BLaER1 treated with 17β-estradiol and CSF1 and Interleukin-3, amounts not matched to agents 10 nM and 100 nM (cell line): ENCODE results near the gene VPS16.
"Not testable (repeated sequence)": the region's sequence is repeated elsewhere in the genome, so short reads cannot be mapped to it uniquely, and the experiment has no call there.

Source experiments
- H3K27ac ChIP-seq, 11 experiments: shearing (Covaris generic); formaldehyde crosslinking; 2 replicates each; pipeline ENCODE4 v1.8.1; 2022
- H3K27me3 ChIP-seq, 11 experiments: shearing (Covaris generic); formaldehyde crosslinking; 2 replicates each; pipeline ENCODE4 v1.8.1; 2022
- H3K36me3 ChIP-seq, 11 experiments: shearing (Covaris generic); formaldehyde crosslinking; 2 replicates each; pipeline ENCODE4 v1.8.1; 2022
- H3K4me1 ChIP-seq, 10 experiments: shearing (Covaris generic); formaldehyde crosslinking; 2 replicates each; pipeline ENCODE4 v1.8.1; 2022
- H3K4me2 ChIP-seq, 11 experiments: shearing (Covaris generic); formaldehyde crosslinking; 2 replicates each; pipeline ENCODE4 v1.8.1; 2022
- H3K4me3 ChIP-seq, 10 experiments: shearing (Covaris generic); formaldehyde crosslinking; 2 replicates each; pipeline ENCODE4 v1.8.1; 2022
- H3K9ac ChIP-seq, 11 experiments: shearing (Covaris generic); formaldehyde crosslinking; 2 replicates each; pipeline ENCODE4 v1.8.1; 2022
- H3K9me3 ChIP-seq, 11 experiments: shearing (Covaris generic); formaldehyde crosslinking; replicated peaks in 1 of 11; 2 replicates each; pipeline ENCODE4 v1.8.1; 2022
- H4K20me1 ChIP-seq, 11 experiments: shearing (Covaris generic); formaldehyde crosslinking; 2 replicates each; pipeline ENCODE4 v1.8.1; 2022
- Cebpa-rat ChIP-seq, 11 experiments: shearing (Covaris generic); IDR thresholded peaks; 2 replicates each; pipeline ENCODE4 v1.8.1; 2022

The VPS16 gene

DNA sequence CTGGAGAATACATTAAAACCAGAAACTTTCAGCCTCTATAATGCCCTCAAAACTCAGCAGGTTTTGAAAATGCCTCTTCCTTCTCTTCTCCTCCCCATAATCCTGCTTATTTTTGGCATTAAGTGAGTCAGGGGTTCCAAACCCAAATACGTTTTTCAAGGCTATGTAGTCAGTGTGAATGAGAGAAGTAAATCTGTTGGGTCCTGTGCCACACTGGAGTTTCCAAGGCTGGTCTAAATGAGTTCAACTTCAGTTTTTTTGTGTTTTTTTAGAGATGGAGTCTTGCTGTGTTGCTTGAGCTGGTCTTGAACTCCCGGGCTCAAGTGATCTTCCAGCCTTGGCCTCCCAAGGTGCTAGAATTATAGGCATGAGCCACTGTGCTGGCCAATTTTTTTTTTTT, 53.7 kb downstream of the VPS16 start:
- Histone ChIP-seq H3K9ac (no peak overlapping the region), H4K20me1 (peaks cover 0 to 48% (median 9%) of the 10 kb centered on the region in 11 experiments; a peak in 8 of 22 replicates), H3K27ac (no peak overlapping the region), H3K36me3 (peaks cover 17 to 80% (median 50%) of the 10 kb centered on the region in 11 experiments), H3K4me1 (peaks cover 9 to 33% (median 29%) of the 10 kb centered on the region in 10 experiments), H3K9me3 (peaks cover 19 to 69% (median 56%) of the 10 kb centered on the region in 11 experiments), H3K4me2 (no peak overlapping the region), H3K4me3 (no peak overlapping the region), H3K27me3 (no peaks in the 10 kb centered on the region)
- TF ChIP-seq Cebpa-rat (IDR thresholded peaks at IDR 0.05) = no peak

- H3K4me2 ChIP-seq, H3K27me3 ChIP-seq, H3K9ac ChIP-seq, H3K27ac ChIP-seq: not testable (repeated sequence)
- H3K4me3 ChIP-seq = peak overlapping the region in 1 of 10 experiments; percentile 6; a peak in 1 of 20 replicates
- peaks cover 17 to 73% (median 50%) of the 10 kb centered on the region in 11 experiments for H3K36me3 ChIP-seq
- H3K9me3 ChIP-seq = peaks cover 19 to 69% (median 56%) of the 10 kb centered on the region in 11 experiments
- peaks cover 19 to 34% (median 31%) of the 10 kb centered on the region in 10 experiments for H3K4me1 ChIP-seq
- peaks cover 0 to 48% (median 6%) of the 10 kb centered on the region in 11 experiments; a peak in 5 of 22 replicates for H4K20me1 ChIP-seq
These were observed 54.6 kb downstream of the VPS16 start for GRCh38 chr20:2895154-2895553.

GRCh38 chr20:2899243-2899642, 58.7 kb downstream of the VPS16 start:
- H3K27ac ChIP-seq = peak overlapping the region in 7 of 11 experiments; percentile 10 to 94 (median 84); a peak in 11 of 22 replicates
- no peak for TF ChIP-seq Cebpa-rat (IDR thresholded peaks at IDR 0.05)
- peak overlapping the region; percentile 73 to 92 (median 85) for H3K4me2 ChIP-seq

DNA sequence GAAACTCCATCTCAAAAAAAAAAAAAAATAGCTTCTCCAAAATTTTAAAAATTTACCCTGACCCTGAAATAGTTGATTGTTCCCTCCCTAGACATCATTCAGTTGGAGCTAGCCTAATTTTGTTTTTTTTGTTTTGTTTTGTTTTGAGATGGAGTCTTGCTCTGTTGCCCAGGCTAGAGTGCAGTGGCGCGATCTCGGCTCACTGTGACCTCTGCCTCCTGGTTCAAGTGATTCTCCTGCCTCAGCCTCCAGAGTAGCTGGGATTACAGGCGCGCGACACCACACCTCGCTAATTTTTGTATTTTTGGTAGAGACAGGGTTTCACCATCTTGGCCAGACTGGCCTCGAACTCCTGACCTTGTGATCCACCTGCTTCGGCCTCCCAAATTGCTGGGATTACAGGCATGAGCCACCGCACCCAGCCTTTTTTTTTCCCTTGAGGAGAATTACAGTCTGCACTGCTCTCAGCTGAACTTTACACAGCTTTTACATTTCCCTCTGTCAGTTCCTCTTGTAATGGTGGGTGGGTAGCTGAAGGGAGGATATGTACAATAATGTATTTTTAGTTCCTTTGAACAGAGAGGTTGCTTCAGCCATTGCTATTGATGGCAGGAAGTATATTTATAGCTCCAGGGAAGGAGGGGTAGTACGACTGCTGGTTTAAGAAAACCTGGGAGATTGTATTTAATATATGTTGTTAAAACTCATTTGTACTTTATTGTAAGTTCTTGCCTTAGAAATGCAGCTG, 60.5 kb downstream of the VPS16 start:
- Histone ChIP-seq H3K4me2 (peak overlapping the region; percentile 73 to 92 (median 85)), H3K4me3 (peak overlapping the region; percentile 28 to 55 (median 47); a peak in 16 of 20 replicates), H3K4me1 (peaks cover 40 to 49% (median 47%) of the 10 kb centered on the region in 10 experiments), H3K36me3 (peaks cover 6 to 46% (median 30%) of the 10 kb centered on the region in 11 experiments; a peak in 18 of 22 replicates), H3K27me3 (no peaks in the 10 kb centered on the region), H4K20me1 (peaks cover 0 to 48% (median 0%) of the 10 kb centered on the region in 11 experiments; a peak in 4 of 22 replicates), H3K9ac (peak overlapping the region; percentile 63 to 82 (median 72)), H3K9me3 (peaks cover 5 to 44% (median 41%) of the 10 kb centered on the region in 11 experiments; a peak in 20 of 22 replicates), H3K27ac (peak overlapping the region; percentile 44 to 94 (median 82))
- peak in 4 of 11 experiments; percentile 38 to 82 (median 62); a peak in 6 of 22 replicates for TF ChIP-seq Cebpa-rat (IDR thresholded peaks at IDR 0.05)

More at GRCh38 chr20:2899243-2899642, 58.7 kb downstream of the VPS16 start:
- Histone ChIP-seq H3K9ac (no peak overlapping the region; a peak in 1 of 22 replicates), H3K27me3 (no peaks in the 10 kb centered on the region), H3K4me3 (no peak overlapping the region), H3K4me1 (peaks cover 40 to 49% (median 47%) of the 10 kb centered on the region in 10 experiments), H3K9me3 (peaks cover 21 to 51% (median 48%) of the 10 kb centered on the region in 11 experiments), H3K36me3 (peaks cover 17 to 49% (median 39%) of the 10 kb centered on the region in 11 experiments), H4K20me1 (peaks cover 0 to 36% (median 0%) of the 10 kb centered on the region in 11 experiments; a peak in 2 of 22 replicates)

DNA sequence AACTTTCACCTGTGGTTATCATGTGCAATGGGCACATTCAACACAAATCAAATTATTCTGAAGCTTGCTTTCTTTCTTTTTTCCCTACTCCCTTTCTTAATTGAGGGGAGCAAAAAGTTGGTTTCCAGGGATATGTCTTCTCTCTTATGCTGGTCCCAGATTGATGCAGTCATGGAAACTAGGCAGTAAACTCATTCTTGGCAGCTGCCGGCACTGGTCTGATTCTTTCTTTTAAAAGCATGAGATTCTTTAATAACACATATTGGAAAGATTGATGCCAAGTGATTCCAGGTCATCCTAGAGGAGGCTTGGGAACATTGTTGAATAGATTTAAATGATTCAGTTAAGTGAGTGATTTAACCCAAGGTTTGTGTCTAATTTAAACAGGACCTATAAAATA, 61.7 kb downstream of the VPS16 start:
- Histone ChIP-seq H4K20me1 (peaks cover 0 to 50% (median 0%) of the 10 kb centered on the region in 11 experiments; a peak in 4 of 22 replicates), H3K36me3 (peaks cover 6 to 34% (median 22%) of the 10 kb centered on the region in 11 experiments; a peak in 18 of 22 replicates), H3K4me1 (peaks cover 40 to 49% (median 47%) of the 10 kb centered on the region in 10 experiments), H3K27me3 (no peaks in the 10 kb centered on the region), H3K9ac (peak overlapping the region in 7 of 11 experiments; percentile 26 to 82 (median 80); a peak in 10 of 22 replicates), H3K9me3 (peaks cover 0 to 31% (median 28%) of the 10 kb centered on the region in 11 experiments; a peak in 20 of 22 replicates), H3K4me3 (no peak overlapping the region), H3K4me2 (peak overlapping the region in 10 of 11 experiments; percentile 73 to 92 (median 84); a peak in 18 of 22 replicates), H3K27ac (peak overlapping the region in 8 of 11 experiments; percentile 78 to 94 (median 85); a peak in 17 of 22 replicates)
- 0 out of 22 replicates have a peak, but pooled peaks of 2 of the 11 experiments have one; percentile 22 to 31 for TF ChIP-seq Cebpa-rat (IDR thresholded peaks at IDR 0.05)

- no peak for TF ChIP-seq Cebpa-rat (IDR thresholded peaks at IDR 0.05)
- peaks cover 6 to 31% (median 21%) of the 10 kb centered on the region in 11 experiments; a peak in 18 of 22 replicates for H3K36me3 ChIP-seq
- peaks cover 0 to 47% (median 0%) of the 10 kb centered on the region in 11 experiments; a peak in 4 of 22 replicates for H4K20me1 ChIP-seq
- no peaks in the 10 kb centered on the region for H3K27me3 ChIP-seq
- peak overlapping the region in 3 of 11 experiments; percentile 73 to 89 (median 80); a peak in 2 of 22 replicates for H3K4me2 ChIP-seq
- peaks cover 0 to 26% (median 23%) of the 10 kb centered on the region in 11 experiments; a peak in 20 of 22 replicates for H3K9me3 ChIP-seq
- H3K27ac ChIP-seq = peak overlapping the region in 5 of 11 experiments; percentile 78 to 94 (median 88); a peak in 7 of 22 replicates
- no peak overlapping the region for H3K4me3 ChIP-seq
- peaks cover 40 to 49% (median 47%) of the 10 kb centered on the region in 10 experiments for H3K4me1 ChIP-seq
- no peak overlapping the region for H3K9ac ChIP-seq
These were observed 62.3 kb downstream of the VPS16 start for GRCh38 chr20:2902818-2903217.

GRCh38 chr20:2903686-2904085, 63.1 kb downstream of the VPS16 start:
- Histone ChIP-seq H3K9me3 (peaks cover 0 to 25% (median 23%) of the 10 kb centered on the region in 11 experiments; a peak in 20 of 22 replicates), H3K9ac (no peak overlapping the region), H3K27ac (peak overlapping the region in 1 of 11 experiments; percentile 94; a peak in 1 of 22 replicates), H3K4me2 (no peak overlapping the region), H3K27me3 (no peaks in the 10 kb centered on the region), H4K20me1 (peaks cover 0 to 50% (median 0%) of the 10 kb centered on the region in 11 experiments; a peak in 4 of 22 replicates), H3K36me3 (peaks cover 6 to 39% (median 22%) of the 10 kb centered on the region in 11 experiments; a peak in 18 of 22 replicates), H3K4me3 (no peak overlapping the region), H3K4me1 (peaks cover 36 to 44% (median 42%) of the 10 kb centered on the region in 10 experiments)
- TF ChIP-seq Cebpa-rat (IDR thresholded peaks at IDR 0.05) = no peak

GRCh38 chr20:2907519-2907918, 67.0 kb downstream of the VPS16 start:
- peaks cover 11 to 46% (median 30%) of the 10 kb centered on the region in 11 experiments; a peak in 20 of 22 replicates for H3K36me3 ChIP-seq
- H3K4me2 ChIP-seq = no peak overlapping the region
- peaks cover 0 to 31% (median 24%) of the 10 kb centered on the region in 11 experiments; a peak in 20 of 22 replicates for H3K9me3 ChIP-seq
- peaks cover 0 to 6% (median 3%) of the 10 kb centered on the region in 10 experiments; a peak in 11 of 20 replicates for H3K4me1 ChIP-seq
- peaks cover 0 to 34% (median 8%) of the 10 kb centered on the region in 11 experiments; a peak in 11 of 22 replicates for H4K20me1 ChIP-seq
- TF ChIP-seq Cebpa-rat (IDR thresholded peaks at IDR 0.05) = no peak
- H3K27ac ChIP-seq = no peak overlapping the region
- H3K4me3 ChIP-seq = no peak overlapping the region
- H3K27me3 ChIP-seq = no peaks in the 10 kb centered on the region
- no peak overlapping the region for H3K9ac ChIP-seq
